Astrocyte (in vitro differentiated cells and primary cell): ENCODE data around the gene LGR4. TPM values are rescaled to one million over a fixed set of nuclear protein-coding genes. Genes with fewer than 3 reads are reported as not detected.

ENCODE experiments used
- DNase-seq: peaks from one replicate; pipeline ENCODE4 v3.0.0-alpha.2; 2010; ENCODE audit warnings: low read depth
- FAIRE-seq: peaks from 2 replicates; lab custom pipeline; 2011; peaks lifted over from hg19 to GRCh38; lab: Jason Lieb, UNC
- H2AFZ ChIP-seq: 2 replicates; pipeline ENCODE4 v1.6.0; 2012; ENCODE audit warnings: low read depth, low read length, inconsistent platforms
- H3K27ac ChIP-seq: 2 replicates; pipeline ENCODE4 v1.5.1; 2011; ENCODE audit warnings: low read depth, low read length, inconsistent platforms
- H3K27me3 ChIP-seq: 2 replicates; pipeline ENCODE4 v1.6.0; 2011; ENCODE audit warnings: low read length, inconsistent platforms; ENCODE audit not compliant: insufficient read depth
- H3K36me3 ChIP-seq: 2 replicates; pipeline ENCODE4 v1.5.1; 2011; ENCODE audit warnings: low read length, inconsistent platforms; ENCODE audit not compliant: insufficient read depth
- H3K4me1 ChIP-seq: 2 replicates; pipeline ENCODE4 v1.5.1; 2011; ENCODE audit warnings: low read length, inconsistent platforms; ENCODE audit not compliant: insufficient read depth
- H3K4me2 ChIP-seq: 2 replicates; pipeline ENCODE4 v1.6.0; 2012; ENCODE audit warnings: low read length, inconsistent platforms
- H3K4me3 ChIP-seq: 2 replicates; pipeline ENCODE4 v1.5.1; 2011; ENCODE audit warnings: low read depth, mild to moderate bottlenecking, low read length, inconsistent platforms; ENCODE audit not compliant: insufficient read depth
- H3K79me2 ChIP-seq: 2 replicates; pipeline ENCODE4 v1.6.0; 2012; ENCODE audit warnings: mild to moderate bottlenecking, low read length, inconsistent platforms; ENCODE audit not compliant: insufficient read depth
- H3K9ac ChIP-seq: 2 replicates; pipeline ENCODE4 v1.6.0; 2012; ENCODE audit warnings: mild to moderate bottlenecking, low read length, inconsistent platforms
- H3K9me3 ChIP-seq: 2 replicates; pipeline ENCODE4 v1.5.1; 2012; ENCODE audit warnings: low read depth, mild to moderate bottlenecking, low read length, inconsistent platforms; ENCODE audit not compliant: insufficient read depth
- H4K20me1 ChIP-seq: 2 replicates; pipeline ENCODE4 v1.6.0; 2012; ENCODE audit warnings: low read length, inconsistent platforms; ENCODE audit not compliant: insufficient read depth
- H3K27ac Mint-ChIP-seq: one replicate; pipeline ENCODE4 v1.8.0; 2021; ENCODE audit warnings: mild to moderate bottlenecking, mixed read lengths; ENCODE audit not compliant: unreplicated experiment
- H3K27me3 Mint-ChIP-seq: one replicate; pipeline ENCODE4 v1.8.0; 2021; ENCODE audit warnings: low read depth, mixed read lengths; ENCODE audit not compliant: unreplicated experiment
- H3K36me3 Mint-ChIP-seq: one replicate; pipeline ENCODE4 v1.8.0; 2021; ENCODE audit warnings: low read depth, mixed read lengths; ENCODE audit not compliant: unreplicated experiment
- H3K4me1 Mint-ChIP-seq: one replicate; pipeline ENCODE4 v1.8.0; 2021; ENCODE audit warnings: low read depth, mixed read lengths; ENCODE audit not compliant: unreplicated experiment
- H3K4me3 Mint-ChIP-seq: one replicate; pipeline ENCODE4 v1.8.0; 2021; ENCODE audit warnings: mild to moderate bottlenecking, moderate library complexity, mixed read lengths; ENCODE audit not compliant: unreplicated experiment
- H3K9me3 Mint-ChIP-seq: one replicate; pipeline ENCODE4 v1.8.0; 2021; ENCODE audit warnings: mild to moderate bottlenecking, mixed read lengths; ENCODE audit not compliant: unreplicated experiment
- EZH2 ChIP-seq: IDR thresholded peaks from 2 replicates; pipeline ENCODE4 v1.6.1; 2012; ENCODE audit warnings: mild to moderate bottlenecking, low read length, inconsistent platforms; ENCODE audit not compliant: insufficient read depth
- total RNA-seq: library from RNA; stranded (reverse); gene quantifications from 2 replicates; pipeline ENCODE4 v1.2.1, GENCODE V29; 2021
- TF ChIP-seq, protein P1 (sequence below): IDR thresholded peaks from 2 replicates; pipeline ENCODE4 v1.5.1; 2011; ENCODE audit warnings: low read depth, mild to moderate bottlenecking, inconsistent platforms, low read length, moderate library complexity; ENCODE audit not compliant: insufficient read depth

The LGR4 gene
- total RNA-seq, 1 donor from 2014 or later: 50.0 TPM

DNA sequence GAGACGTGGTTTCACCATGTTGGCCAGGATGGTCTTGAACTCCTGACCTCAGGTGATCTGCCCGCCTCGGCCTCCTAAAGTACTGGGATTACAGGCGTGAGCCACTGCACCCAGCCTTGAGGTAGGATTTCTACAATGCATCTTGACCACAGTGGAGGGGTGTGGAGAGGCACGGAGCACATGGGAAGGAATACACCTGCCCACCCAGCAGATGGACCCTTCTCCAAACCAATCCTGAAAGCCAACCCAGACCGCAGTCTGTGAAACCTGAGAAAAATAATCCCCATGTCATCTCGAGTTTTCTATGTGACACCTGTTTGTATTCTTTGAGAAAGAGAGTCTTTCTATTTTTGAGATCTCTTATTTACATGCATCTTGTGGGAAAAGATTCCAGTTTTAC lies 32.5 kb downstream of the LGR4 start:
- H4K20me1 ChIP-seq: peaks cover 72% of the 10 kb centered on the region

DNA sequence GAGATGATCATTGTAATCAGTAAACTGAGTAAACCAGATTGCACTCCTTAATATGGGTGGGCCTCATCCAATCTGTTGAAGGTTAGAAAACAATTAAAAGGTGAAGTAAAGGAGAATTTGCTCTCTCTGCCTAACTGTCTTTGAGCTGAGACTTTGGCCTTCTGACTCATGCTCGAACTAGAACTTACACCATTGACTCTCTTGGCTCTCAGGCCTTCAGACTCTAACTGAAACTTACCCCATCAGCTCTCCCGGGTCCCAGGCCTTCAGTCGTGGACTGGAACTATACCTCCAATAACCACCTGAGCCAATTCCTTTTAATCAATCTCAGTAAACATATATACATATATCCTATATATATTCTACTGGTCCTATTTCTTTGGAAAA lies 34.0 kb downstream of the LGR4 start:
- no peaks in the 10 kb centered on the region for H3K27me3 Mint-ChIP-seq
- no peaks in the 10 kb centered on the region for H3K36me3 Mint-ChIP-seq
- DNase-seq (no peak), FAIRE-seq (no peak)
- no peak overlapping the region for H3K9ac ChIP-seq
- TF ChIP-seq, protein P1, sequence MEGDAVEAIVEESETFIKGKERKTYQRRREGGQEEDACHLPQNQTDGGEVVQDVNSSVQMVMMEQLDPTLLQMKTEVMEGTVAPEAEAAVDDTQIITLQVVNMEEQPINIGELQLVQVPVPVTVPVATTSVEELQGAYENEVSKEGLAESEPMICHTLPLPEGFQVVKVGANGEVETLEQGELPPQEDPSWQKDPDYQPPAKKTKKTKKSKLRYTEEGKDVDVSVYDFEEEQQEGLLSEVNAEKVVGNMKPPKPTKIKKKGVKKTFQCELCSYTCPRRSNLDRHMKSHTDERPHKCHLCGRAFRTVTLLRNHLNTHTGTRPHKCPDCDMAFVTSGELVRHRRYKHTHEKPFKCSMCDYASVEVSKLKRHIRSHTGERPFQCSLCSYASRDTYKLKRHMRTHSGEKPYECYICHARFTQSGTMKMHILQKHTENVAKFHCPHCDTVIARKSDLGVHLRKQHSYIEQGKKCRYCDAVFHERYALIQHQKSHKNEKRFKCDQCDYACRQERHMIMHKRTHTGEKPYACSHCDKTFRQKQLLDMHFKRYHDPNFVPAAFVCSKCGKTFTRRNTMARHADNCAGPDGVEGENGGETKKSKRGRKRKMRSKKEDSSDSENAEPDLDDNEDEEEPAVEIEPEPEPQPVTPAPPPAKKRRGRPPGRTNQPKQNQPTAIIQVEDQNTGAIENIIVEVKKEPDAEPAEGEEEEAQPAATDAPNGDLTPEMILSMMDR: no peak
- no peak for TF ChIP-seq EZH2
- H3K4me1 ChIP-seq: no peaks in the 10 kb centered on the region
- H3K27ac Mint-ChIP-seq: no peak overlapping the region
- H3K4me2 ChIP-seq: no peak overlapping the region
- H3K79me2 ChIP-seq: peaks cover 91% of the 10 kb centered on the region
- H3K36me3 ChIP-seq: no peaks in the 10 kb centered on the region
- H3K4me3 ChIP-seq: no peak overlapping the region
- no peak overlapping the region for H2AFZ ChIP-seq
- no peak overlapping the region for H3K4me3 Mint-ChIP-seq
- no peaks in the 10 kb centered on the region for H3K27me3 ChIP-seq
- H3K9me3 Mint-ChIP-seq: no peaks in the 10 kb centered on the region
- H3K27ac ChIP-seq: no peak overlapping the region
- no peaks in the 10 kb centered on the region for H3K9me3 ChIP-seq
- H4K20me1 ChIP-seq: peaks cover 68% of the 10 kb centered on the region
- peaks cover 10% of the 10 kb centered on the region for H3K4me1 Mint-ChIP-seq

More for the DNA sequence above, 32.5 kb downstream of the LGR4 start:
- no peaks in the 10 kb centered on the region for H3K9me3 ChIP-seq
- no peak for TF ChIP-seq EZH2
- TF ChIP-seq, protein P1: no peak
- H3K4me1 ChIP-seq: peaks cover 3% of the 10 kb centered on the region
- no peaks in the 10 kb centered on the region for H3K36me3 ChIP-seq
- H3K79me2 ChIP-seq: peaks cover 90% of the 10 kb centered on the region
- H3K27ac ChIP-seq: no peak overlapping the region
- no peak overlapping the region for H3K4me3 ChIP-seq
- H3K4me2 ChIP-seq: no peak overlapping the region
- H3K4me3 Mint-ChIP-seq: no peak overlapping the region
- no peak overlapping the region for H2AFZ ChIP-seq
- H3K4me1 Mint-ChIP-seq: peaks cover 23% of the 10 kb centered on the region
- DNase-seq (no peak), FAIRE-seq (no peak)
- no peak overlapping the region for H3K9ac ChIP-seq
- no peak overlapping the region for H3K27ac Mint-ChIP-seq
- H3K27me3 ChIP-seq: no peaks in the 10 kb centered on the region
- no peaks in the 10 kb centered on the region for H3K27me3 Mint-ChIP-seq
- H3K9me3 Mint-ChIP-seq: no peaks in the 10 kb centered on the region
- H3K36me3 Mint-ChIP-seq: no peaks in the 10 kb centered on the region

DNA sequence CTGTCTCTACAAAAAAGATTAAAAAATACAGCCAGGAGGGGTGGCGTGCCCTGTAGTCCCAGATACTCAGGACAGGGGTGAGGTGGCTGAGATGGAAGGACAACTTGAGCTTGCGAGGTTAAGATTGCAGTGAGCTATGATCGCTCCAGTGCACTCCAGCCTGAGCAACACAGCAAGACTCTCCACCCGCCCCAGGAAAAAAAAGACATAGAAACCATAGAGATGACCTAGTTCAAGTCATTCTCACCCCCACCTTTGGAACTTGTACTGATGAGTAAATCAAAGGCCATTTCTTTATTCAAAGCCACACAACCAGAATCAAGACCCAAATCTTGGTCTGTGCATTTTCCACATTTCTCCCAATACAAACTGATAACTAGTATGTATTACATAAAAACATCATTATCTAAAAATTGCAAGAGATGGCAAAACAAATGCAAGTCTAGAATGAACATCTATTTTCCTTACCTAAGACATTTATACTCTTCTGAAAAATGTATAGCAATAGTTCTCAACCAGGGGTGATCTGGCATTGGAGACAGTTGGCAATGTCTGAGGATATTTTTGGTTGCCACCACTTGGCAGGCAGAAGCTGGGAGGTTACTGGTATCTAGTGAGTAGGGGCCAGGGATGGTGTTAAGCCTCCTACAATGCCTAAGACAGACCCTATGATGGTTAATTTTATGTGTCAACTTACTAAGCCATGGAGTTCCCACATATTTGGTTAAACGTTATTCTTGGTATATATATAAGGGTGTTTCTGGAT lies 34.6 kb downstream of the LGR4 start:
- Histone ChIP-seq H3K27me3 (no peaks in the 10 kb centered on the region), H3K4me2 (no peak overlapping the region), H4K20me1 (peaks cover 66% of the 10 kb centered on the region), H3K79me2 (peaks cover 87% of the 10 kb centered on the region), H3K36me3 (no peaks in the 10 kb centered on the region), H2AFZ (no peak overlapping the region), H3K4me3 (no peak overlapping the region), H3K27ac (no peak overlapping the region), H3K9me3 (no peaks in the 10 kb centered on the region), H3K9ac (no peak overlapping the region), H3K4me1 (no peaks in the 10 kb centered on the region)
- TF ChIP-seq EZH2: no peak
- TF ChIP-seq, protein P1: no peak
- no peaks in the 10 kb centered on the region for H3K27me3 Mint-ChIP-seq
- peaks cover 12% of the 10 kb centered on the region for H3K4me1 Mint-ChIP-seq
- DNase-seq (peak; percentile 35), FAIRE-seq (no peak)
- H3K4me3 Mint-ChIP-seq: no peak overlapping the region
- H3K36me3 Mint-ChIP-seq: no peaks in the 10 kb centered on the region
- H3K27ac Mint-ChIP-seq: no peak overlapping the region
- H3K9me3 Mint-ChIP-seq: no peaks in the 10 kb centered on the region
